PC-3 (cell line): Measurements from ENCODE around the gene HDAC10. TPM values are rescaled to one million over a fixed set of nuclear protein-coding genes. Genes with fewer than 3 reads are reported as not detected.

ENCODE experiments used
- ATAC-seq: fragments of 200-7000 bp; cut with Tn5 transposase; 2 replicates; pipeline ENCODE4 v1.9.1; 2020; ENCODE audit warnings: mild to moderate bottlenecking, moderate library complexity
- BruUV-seq: library from RNA; stranded (reverse); fragments of 400-500 nt; replicated peaks from 2 replicates; lab custom pipeline; 2021; lab: Mats Ljungman, UMichigan
- CTCF ChIA-PET: fragments of 300-600 bp; sonication (Branson Sonifier 250); formaldehyde crosslinking; loops from one replicate; lab custom pipeline; 2022; ENCODE audit warnings: antibody characterized with exemption; lab: Charles Lee
- POLR2A ChIA-PET: fragments of 300-600 bp; sonication (Branson Sonifier 250); formaldehyde crosslinking; loops from one replicate; lab custom pipeline; 2022; ENCODE audit warnings: antibody characterized with exemption; ENCODE audit not compliant: unreplicated experiment; lab: Charles Lee
- DNase-seq: peaks from one replicate; pipeline ENCODE4 v3.0.0-alpha.2; 2015
- H2AFZ ChIP-seq: fragments of 300-600 bp; sonication (generic); 2 replicates; pipeline ENCODE4 v1.6.0; 2016; ENCODE audit warnings: antibody characterized with exemption, low read length
- H3F3A ChIP-seq: fragments of 300-600 bp; sonication (generic); one replicate; pipeline ENCODE4 v1.6.0; 2017; ENCODE audit warnings: antibody characterized with exemption, low read length, control low read depth, mild to moderate bottlenecking; ENCODE audit not compliant: unreplicated experiment
- H3K27ac ChIP-seq: fragments of 300-600 bp; sonication (generic); 2 replicates; pipeline ENCODE4 v1.5.1; 2016; ENCODE audit warnings: mild to moderate bottlenecking, low read length
- H3K27me3 ChIP-seq: fragments of 300-600 bp; sonication (generic); 2 replicates; pipeline ENCODE4 v1.6.1; 2016; ENCODE audit warnings: low read length, mixed read lengths
- H3K36me3 ChIP-seq: fragments of 300-600 bp; sonication (generic); 2 replicates; pipeline ENCODE4 v1.6.1; 2016; ENCODE audit warnings: low read depth, mixed run types, low read length, mixed read lengths
- H3K4me1 ChIP-seq: fragments of 300-600 bp; sonication (generic); 2 replicates; pipeline ENCODE4 v1.5.1; 2016; ENCODE audit warnings: low read length; ENCODE audit not compliant: insufficient read depth
- H3K4me2 ChIP-seq: fragments of 300-600 bp; sonication (generic); 2 replicates; pipeline ENCODE4 v1.6.0; 2016; ENCODE audit warnings: low read length
- H3K4me3 ChIP-seq: fragments of 300-600 bp; sonication (generic); 2 replicates; pipeline ENCODE4 v1.5.1; 2016; ENCODE audit warnings: mild to moderate bottlenecking, low read length, mixed read lengths
- H3K79me2 ChIP-seq: fragments of 300-600 bp; sonication (generic); 2 replicates; pipeline ENCODE4 v1.6.1; 2017; ENCODE audit warnings: low read length, mixed read lengths
- H3K9ac ChIP-seq: fragments of 300-600 bp; sonication (generic); 2 replicates; pipeline ENCODE4 v1.6.0; 2016; ENCODE audit warnings: mild to moderate bottlenecking, low read length
- H3K9me2 ChIP-seq: fragments of 300-600 bp; sonication (generic); replicated peaks from 2 replicates; pipeline ENCODE4 v1.6.1; 2016; ENCODE audit warnings: mixed run types, low read length, mixed read lengths
- H3K9me3 ChIP-seq: fragments of 300-600 bp; sonication (generic); 2 replicates; pipeline ENCODE4 v1.6.1; 2016; ENCODE audit warnings: low read length, mixed read lengths
- H4K20me1 ChIP-seq: fragments of 300-600 bp; sonication (generic); 2 replicates; pipeline ENCODE4 v1.6.1; 2016; ENCODE audit warnings: low read length, mixed read lengths
- EZH2 ChIP-seq: fragments of 300-600 bp; sonication (generic); IDR thresholded peaks from one replicate; pipeline ENCODE4 v1.6.1; 2017; ENCODE audit warnings: antibody characterized with exemption, mild to moderate bottlenecking, low read length; ENCODE audit not compliant: unreplicated experiment
- EZH2phosphoT487 ChIP-seq: fragments of 300-600 bp; sonication (generic); IDR thresholded peaks from 2 replicates; pipeline ENCODE4 v1.6.1; 2018; ENCODE audit warnings: mild to moderate bottlenecking, antibody characterized with exemption, low read length, borderline replicate concordance
- intact Hi-C: fragments of 100-400 bp; cut with micrococcal nuclease; formaldehyde crosslinking; loops from 2 replicates; pipeline ENCODE4 v1.9.0; 2023
- total RNA-seq: library from RNA; depleted of rRNA; stranded (reverse); fragments of >200 nt; gene quantifications from 2 replicates; pipeline ENCODE4 v1.2.3, GENCODE V29; 2014
- TF ChIP-seq, protein P1 (sequence below): fragments of 300-600 bp; sonication (generic); conservative IDR thresholded peaks from 2 replicates; pipeline ENCODE4 v1.5.1; 2017; ENCODE audit warnings: antibody characterized with exemption, low read depth, mild to moderate bottlenecking, low read length

HDAC10 gene
- total RNA-seq, 1 experiment from 2014 or later, result 25.8 TPM

DNA sequence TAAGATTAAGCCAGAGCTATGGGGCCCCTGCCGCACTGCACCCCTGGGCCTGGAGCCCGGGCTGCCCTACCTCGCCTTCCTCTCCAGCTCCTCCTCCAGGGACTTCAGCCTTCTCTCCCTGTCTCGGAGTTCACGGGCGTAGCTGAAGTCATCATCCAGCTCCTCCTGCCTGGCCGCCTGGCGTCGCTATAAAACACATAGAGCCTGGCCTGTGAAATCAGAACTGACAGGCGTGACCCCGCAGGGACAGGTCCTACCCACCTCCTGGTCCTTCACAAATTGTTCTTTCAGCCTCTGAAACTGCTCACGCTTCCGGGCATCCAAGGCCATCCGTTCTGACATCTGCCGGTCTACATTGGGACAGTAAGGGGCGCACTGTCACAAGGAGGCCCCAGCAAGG is 27.0 kb downstream of the HDAC10 start:
- BruUV-seq, result no TSS peak
- no peak overlapping the region for H3K4me3 ChIP-seq
- H2AFZ ChIP-seq, result no peak overlapping the region
- TF ChIP-seq EZH2phosphoT487 (no peak), EZH2 (no peak)
- TF ChIP-seq, protein P1, sequence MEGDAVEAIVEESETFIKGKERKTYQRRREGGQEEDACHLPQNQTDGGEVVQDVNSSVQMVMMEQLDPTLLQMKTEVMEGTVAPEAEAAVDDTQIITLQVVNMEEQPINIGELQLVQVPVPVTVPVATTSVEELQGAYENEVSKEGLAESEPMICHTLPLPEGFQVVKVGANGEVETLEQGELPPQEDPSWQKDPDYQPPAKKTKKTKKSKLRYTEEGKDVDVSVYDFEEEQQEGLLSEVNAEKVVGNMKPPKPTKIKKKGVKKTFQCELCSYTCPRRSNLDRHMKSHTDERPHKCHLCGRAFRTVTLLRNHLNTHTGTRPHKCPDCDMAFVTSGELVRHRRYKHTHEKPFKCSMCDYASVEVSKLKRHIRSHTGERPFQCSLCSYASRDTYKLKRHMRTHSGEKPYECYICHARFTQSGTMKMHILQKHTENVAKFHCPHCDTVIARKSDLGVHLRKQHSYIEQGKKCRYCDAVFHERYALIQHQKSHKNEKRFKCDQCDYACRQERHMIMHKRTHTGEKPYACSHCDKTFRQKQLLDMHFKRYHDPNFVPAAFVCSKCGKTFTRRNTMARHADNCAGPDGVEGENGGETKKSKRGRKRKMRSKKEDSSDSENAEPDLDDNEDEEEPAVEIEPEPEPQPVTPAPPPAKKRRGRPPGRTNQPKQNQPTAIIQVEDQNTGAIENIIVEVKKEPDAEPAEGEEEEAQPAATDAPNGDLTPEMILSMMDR, result no peak
- ATAC-seq, result no peak
- no peaks in the 10 kb centered on the region for H3K79me2 ChIP-seq
- intact Hi-C loops, result no loop called here
- no peaks in the 10 kb centered on the region for H3K27me3 ChIP-seq
- no peaks in the 10 kb centered on the region for H3K9me3 ChIP-seq
- ChIA-PET POLR2A (no interaction called here), CTCF (no interaction called here)
- no peaks in the 10 kb centered on the region for H3K9me2 ChIP-seq
- H3K4me1 ChIP-seq, result no peaks in the 10 kb centered on the region
- no peak overlapping the region for H3K9ac ChIP-seq
- no peak for DNase-seq
- no peaks in the 10 kb centered on the region for H3F3A ChIP-seq
- peaks cover 3% of the 10 kb centered on the region; the same call in 1 of the 2 replicates for H3K36me3 ChIP-seq
- H3K4me2 ChIP-seq, result no peak overlapping the region
- H4K20me1 ChIP-seq, result no peaks in the 10 kb centered on the region
- no peak overlapping the region for H3K27ac ChIP-seq

DNA sequence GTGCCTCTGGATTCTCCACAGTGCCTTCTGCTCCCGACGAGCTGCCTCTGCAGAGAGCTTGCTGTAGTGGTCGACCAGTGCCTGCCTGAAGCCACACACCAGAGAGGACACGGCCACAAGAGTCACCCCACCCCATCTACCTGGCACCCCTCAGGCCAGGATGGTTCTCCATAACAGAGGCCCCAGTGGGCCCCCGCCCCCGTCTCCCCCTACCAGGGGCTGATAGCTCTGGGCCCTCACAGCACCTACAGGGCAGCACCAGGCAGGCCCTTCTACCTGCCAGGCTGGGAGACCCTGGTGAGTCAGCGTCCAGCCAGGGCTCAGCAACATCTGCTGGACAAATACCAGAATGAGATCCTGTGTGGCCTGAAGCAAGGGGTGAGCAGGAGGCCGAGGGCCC is 28.6 kb downstream of the HDAC10 start:
- Histone ChIP-seq H3K4me2 (no peak overlapping the region), H3K36me3 (peaks cover 3% of the 10 kb centered on the region; the same call in 1 of the 2 replicates), H3K27me3 (no peaks in the 10 kb centered on the region), H3K27ac (no peak overlapping the region), H3K4me3 (no peak overlapping the region), H3K79me2 (no peaks in the 10 kb centered on the region), H3K9ac (no peak overlapping the region), H3K4me1 (no peaks in the 10 kb centered on the region), H4K20me1 (no peaks in the 10 kb centered on the region), H3K9me3 (no peaks in the 10 kb centered on the region), H3F3A (no peaks in the 10 kb centered on the region), H3K9me2 (no peaks in the 10 kb centered on the region), H2AFZ (no peak overlapping the region)
- intact Hi-C loops, result no loop called here
- TF ChIP-seq EZH2phosphoT487, result no peak
- TF ChIP-seq EZH2, result no peak
- TF ChIP-seq, protein P1, result no peak
- ATAC-seq (no peak), DNase-seq (no peak)
- BruUV-seq, result no TSS peak
- ChIA-PET CTCF (no interaction called here), POLR2A (no interaction called here)

- ChIA-PET POLR2A (no interaction called here), CTCF (no interaction called here)
- no peak overlapping the region for H3K4me2 ChIP-seq
- H3K79me2 ChIP-seq, result no peaks in the 10 kb centered on the region
- no peaks in the 10 kb centered on the region for H3F3A ChIP-seq
- no peaks in the 10 kb centered on the region for H3K27me3 ChIP-seq
- H3K9me2 ChIP-seq, result no peaks in the 10 kb centered on the region
- BruUV-seq, result no TSS peak
- ATAC-seq (no peak), DNase-seq (no peak)
- H3K9ac ChIP-seq, result no peak overlapping the region
- no peaks in the 10 kb centered on the region for H4K20me1 ChIP-seq
- H3K36me3 ChIP-seq, result peaks cover 3% of the 10 kb centered on the region; the same call in 1 of the 2 replicates
- no peak overlapping the region for H3K27ac ChIP-seq
- no peak for TF ChIP-seq EZH2phosphoT487
- TF ChIP-seq EZH2, result no peak
- H3K4me1 ChIP-seq, result no peaks in the 10 kb centered on the region
- intact Hi-C loops, result no loop called here
- no peaks in the 10 kb centered on the region for H3K9me3 ChIP-seq
- H3K4me3 ChIP-seq, result no peak overlapping the region
- no peak overlapping the region for H2AFZ ChIP-seq
These were observed 29.4 kb downstream of the HDAC10 start for GRCh38 chr22:50221410-50222300.
